ENCODE data around the gene PGAM1.
A peak's percentile ranks its signal among the peaks of the same experiment; 100 is the strongest.
"Not testable (repeated sequence)": the region's sequence is repeated elsewhere in the genome, so short reads cannot be mapped to it uniquely, and the experiment has no call there.

PGAM1 gene

GRCh38 chr10:97400665-97401454 lies 25.1 kb upstream of the PGAM1 start, which contains the start of gene RRP12:
RRP12 (minus strand) TSS chr10:97401340; CDS start chr10:97401231, 109 bp downstream.
- no peak for TF ChIP-seq CTCF (IDR thresholded peaks at IDR 0.05; ENCODE audit: poor library complexity, severe bottlenecking)
- Histone ChIP-seq H3K27ac (ENCODE audit: poor library complexity, severe bottlenecking) (peak within 1 kb of the TSS; percentile 53), H3K4me3 (ENCODE audit: severe bottlenecking) (peak within 1 kb of the TSS; percentile 57), H3K27me3 (ENCODE audit: insufficient read depth, poor library complexity, severe bottlenecking) (no peaks in the 10 kb centered on the region), H3K9me3 (ENCODE audit: severe bottlenecking) (no peaks in the 10 kb centered on the region), H3K36me3 (ENCODE audit: low read depth) (peaks cover 33% of the 10 kb centered on the region), H3K4me1 (ENCODE audit: insufficient read depth, poor library complexity, severe bottlenecking) (peaks cover 8% of the 10 kb centered on the region)
- DNase-seq (ENCODE audit: low spot score), result peak; percentile 88
- ATAC-seq (ENCODE audit: low read depth), result peak; percentile 90

DNA sequence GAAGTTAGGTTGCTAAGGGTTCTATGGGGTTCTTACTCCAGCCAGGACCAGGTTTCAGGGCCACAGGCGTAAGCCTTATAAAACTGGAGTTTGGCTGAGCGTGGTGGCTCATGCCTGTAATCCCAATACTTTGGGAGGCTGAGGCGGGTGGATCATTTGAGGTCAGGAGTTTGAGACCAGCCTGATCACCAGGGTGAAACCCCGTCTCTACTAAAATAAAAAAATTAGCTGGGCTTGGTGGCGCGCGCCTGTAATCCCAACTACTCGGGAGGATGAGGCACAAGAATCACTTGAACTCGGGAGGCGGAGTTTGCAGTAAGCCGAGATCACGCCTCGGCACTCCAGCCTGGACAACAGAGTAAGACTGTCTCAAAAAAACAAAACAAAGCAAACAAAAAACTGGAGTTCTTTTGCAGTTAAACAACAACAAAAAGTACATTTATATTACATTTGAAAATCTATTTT lies 24.5 kb upstream of the PGAM1 start:
- TF ChIP-seq CTCF (IDR thresholded peaks at IDR 0.05; ENCODE audit: poor library complexity, severe bottlenecking), result no peak
- H3K27ac ChIP-seq (ENCODE audit: poor library complexity, severe bottlenecking), result peak overlapping the region; percentile 53

DNA sequence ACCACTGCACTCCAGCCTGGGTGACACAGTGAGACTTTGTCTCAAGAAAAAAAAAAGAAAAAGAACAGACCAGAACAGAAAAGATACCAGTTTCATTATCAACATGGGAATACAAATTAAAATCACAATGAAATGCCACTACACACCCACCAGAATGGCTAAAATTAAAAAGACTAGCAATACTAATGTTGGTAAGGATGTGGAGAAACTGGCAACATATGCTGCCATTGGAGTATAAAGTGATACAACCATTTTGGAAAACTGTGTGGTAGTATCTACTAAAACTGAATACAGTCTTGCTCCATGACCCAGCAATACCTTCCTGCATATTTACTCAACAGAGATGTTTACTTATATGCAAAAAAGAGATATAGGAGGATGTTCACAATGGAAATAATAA lies 21.9 kb upstream of the PGAM1 start:
- Histone ChIP-seq H3K27ac (ENCODE audit: poor library complexity, severe bottlenecking) (no peak overlapping the region), H3K4me3 (ENCODE audit: severe bottlenecking) (no peak overlapping the region), H3K4me1 (ENCODE audit: insufficient read depth, poor library complexity, severe bottlenecking) (peaks cover 26% of the 10 kb centered on the region), H3K36me3 (ENCODE audit: low read depth) (peaks cover 9% of the 10 kb centered on the region), H3K27me3 (ENCODE audit: insufficient read depth, poor library complexity, severe bottlenecking) (no peaks in the 10 kb centered on the region), H3K9me3 (ENCODE audit: severe bottlenecking) (no peaks in the 10 kb centered on the region)
- ATAC-seq (ENCODE audit: low read depth) (no peak), DNase-seq (ENCODE audit: low spot score) (no peak)
- TF ChIP-seq CTCF (IDR thresholded peaks at IDR 0.05; ENCODE audit: poor library complexity, severe bottlenecking), result no peak

More for the DNA sequence above, 24.5 kb upstream of the PGAM1 start:
- Histone ChIP-seq H3K4me3 (ENCODE audit: severe bottlenecking) (peak overlapping the region; percentile 57), H3K9me3 (ENCODE audit: severe bottlenecking) (no peaks in the 10 kb centered on the region), H3K27me3 (ENCODE audit: insufficient read depth, poor library complexity, severe bottlenecking) (no peaks in the 10 kb centered on the region), H3K36me3 (ENCODE audit: low read depth) (peaks cover 29% of the 10 kb centered on the region), H3K4me1 (ENCODE audit: insufficient read depth, poor library complexity, severe bottlenecking) (peaks cover 12% of the 10 kb centered on the region)
- ATAC-seq (ENCODE audit: low read depth) (no peak), DNase-seq (ENCODE audit: low spot score) (no peak)

GRCh38 chr10:97406064-97406463 lies 19.9 kb upstream of the PGAM1 start:
- H3K9me3 ChIP-seq (ENCODE audit: severe bottlenecking), result no peaks in the 10 kb centered on the region
- H3K27me3 ChIP-seq (ENCODE audit: insufficient read depth, poor library complexity, severe bottlenecking), result no peaks in the 10 kb centered on the region
- no peak for DNase-seq (ENCODE audit: low spot score)
- ATAC-seq (ENCODE audit: low read depth), result no peak
- peaks cover 22% of the 10 kb centered on the region for H3K4me1 ChIP-seq (ENCODE audit: insufficient read depth, poor library complexity, severe bottlenecking)
- no peak for TF ChIP-seq CTCF (IDR thresholded peaks at IDR 0.05; ENCODE audit: poor library complexity, severe bottlenecking)
- no peaks in the 10 kb centered on the region for H3K36me3 ChIP-seq (ENCODE audit: low read depth)
- H3K27ac ChIP-seq (ENCODE audit: poor library complexity, severe bottlenecking), result peak overlapping the region; percentile 30
- H3K4me3 ChIP-seq (ENCODE audit: severe bottlenecking), result no peak overlapping the region

- peaks cover 25% of the 10 kb centered on the region for H3K4me1 ChIP-seq (ENCODE audit: insufficient read depth, poor library complexity, severe bottlenecking)
- peak overlapping the region; percentile 30 for H3K27ac ChIP-seq (ENCODE audit: poor library complexity, severe bottlenecking)
- ATAC-seq (ENCODE audit: low read depth); DNase-seq (ENCODE audit: low spot score); H3K27me3 ChIP-seq (ENCODE audit: insufficient read depth, poor library complexity, severe bottlenecking); H3K36me3 ChIP-seq (ENCODE audit: low read depth); H3K4me3 ChIP-seq (ENCODE audit: severe bottlenecking); H3K9me3 ChIP-seq (ENCODE audit: severe bottlenecking): not testable (repeated sequence)
These were observed 19.5 kb upstream of the PGAM1 start for GRCh38 chr10:97406483-97406882.
